HEK293T (cell line): ENCODE measurements around the gene SLC45A3.

Experiments
- ARNT ChIP-seq: fragments of 450-650 bp; IDR thresholded peaks from 2 replicates; pipeline ENCODE4 v1.6.1; 2017; ENCODE audit warnings: mild to moderate bottlenecking
- BHLHE40 ChIP-seq: fragments of 450-650 bp; IDR thresholded peaks from 2 replicates; pipeline ENCODE4 v1.6.1; 2016; ENCODE audit warnings: mild to moderate bottlenecking, moderate library complexity, borderline replicate concordance
- ELF4 ChIP-seq: fragments of 450-650 bp; IDR thresholded peaks from 2 replicates; pipeline ENCODE4 v1.6.1; 2017; ENCODE audit warnings: antibody characterized with exemption
- FOXA1 ChIP-seq: fragments of 450-650 bp; IDR thresholded peaks from 2 replicates; pipeline ENCODE4 v1.6.1; 2016; ENCODE audit warnings: mild to moderate bottlenecking
- FOXK2 ChIP-seq: fragments of 450-650 bp; IDR thresholded peaks from 2 replicates; pipeline ENCODE4 v1.6.1; 2016; ENCODE audit warnings: mild to moderate bottlenecking
- FOXM1 ChIP-seq: fragments of 450-650 bp; IDR thresholded peaks from 2 replicates; pipeline ENCODE4 v1.6.1; 2017; ENCODE audit warnings: mild to moderate bottlenecking, borderline replicate concordance
- L3MBTL2 ChIP-seq: fragments of 450-650 bp; conservative IDR thresholded peaks from 2 replicates; pipeline ENCODE4 v1.6.1; 2016; ENCODE audit warnings: mild to moderate bottlenecking
- LEF1 ChIP-seq: fragments of 450-650 bp; IDR thresholded peaks from 2 replicates; pipeline ENCODE4 v1.6.1; 2017; ENCODE audit warnings: mild to moderate bottlenecking, borderline replicate concordance
- NFRKB ChIP-seq: fragments of 450-650 bp; IDR thresholded peaks from 2 replicates; pipeline ENCODE4 v1.6.1; 2016; ENCODE audit warnings: mild to moderate bottlenecking, moderate library complexity
- PKNOX1 ChIP-seq: fragments of 450-650 bp; IDR thresholded peaks from 2 replicates; pipeline ENCODE4 v1.6.1; 2016
- SP1 ChIP-seq: fragments of 450-650 bp; IDR thresholded peaks from 2 replicates; pipeline ENCODE4 v1.6.1; 2017
- SUZ12 ChIP-seq: fragments of 450-650 bp; IDR thresholded peaks from 2 replicates; pipeline ENCODE4 v1.6.1; 2016; ENCODE audit warnings: mild to moderate bottlenecking
- TARDBP ChIP-seq: fragments of 450-650 bp; IDR thresholded peaks from 2 replicates; pipeline ENCODE4 v1.6.1; 2016
- ZNF384 ChIP-seq: fragments of 450-650 bp; IDR thresholded peaks from 2 replicates; pipeline ENCODE4 v1.6.1; 2016

GRCh38 chr1:205719762-205720161 lies 39.5 kb upstream of the SLC45A3 start:
- TF ChIP-seq FOXA1, result no peak
- no peak for TF ChIP-seq FOXM1
- TF ChIP-seq BHLHE40, result no peak
- no peak for TF ChIP-seq SP1
- no peak for TF ChIP-seq SUZ12
- no peak for TF ChIP-seq FOXK2
- TF ChIP-seq NFRKB, result no peak
- no peak for TF ChIP-seq ZNF384
- TF ChIP-seq L3MBTL2, result no peak
- TF ChIP-seq PKNOX1, result no peak
- TF ChIP-seq ARNT, result no peak
- no peak for TF ChIP-seq TARDBP
- no peak for TF ChIP-seq ELF4
- no peak for TF ChIP-seq LEF1
